Stimulated activated CD8-positive, alpha-beta memory T cell treated with anti-CD3 and anti-CD28 coated beads, Interleukin-15, amount 100 ng/mL, for 48 hours (primary cell): ENCODE measurements around the gene NOXA1.

ENCODE experiments used
- DNase-seq, 2 donors: peaks; one replicate each; pipeline ENCODE4 v3.0.0-alpha.2; 2020; ENCODE audit warnings: low read depth in 2 of 2

NOXA1 gene

DNA sequence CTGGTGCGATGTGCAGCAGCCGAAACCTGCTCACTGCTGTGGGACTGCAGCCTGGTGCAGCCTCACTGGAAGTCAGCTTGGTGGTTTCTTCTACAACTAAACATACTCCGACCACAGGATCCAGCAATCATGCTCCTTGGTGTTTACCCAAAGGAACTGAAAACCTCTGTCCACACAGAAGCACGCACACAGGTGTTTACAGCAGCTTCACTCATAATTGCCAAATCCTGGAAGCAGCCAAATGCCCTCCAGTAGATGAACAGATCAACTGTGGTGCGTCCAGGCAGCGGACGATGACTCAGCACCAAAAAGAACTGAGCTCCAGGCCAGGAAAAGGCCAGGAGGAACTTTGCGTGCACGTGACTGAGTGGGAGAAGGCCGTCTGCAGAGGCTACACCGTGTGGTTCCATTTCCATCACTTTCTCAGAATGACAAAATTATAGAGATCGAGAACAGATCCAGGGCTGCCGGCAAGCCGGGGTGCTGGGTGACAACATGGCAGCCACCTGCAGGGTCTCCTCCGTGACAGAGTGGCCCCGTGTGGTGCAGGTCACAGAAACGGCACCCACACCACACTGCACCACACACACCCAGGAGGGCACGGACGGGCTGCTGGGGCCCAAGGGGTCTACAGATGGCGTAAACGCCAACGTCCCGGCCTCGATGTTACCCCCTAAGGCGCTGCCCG, 59.0 kb downstream of the NOXA1 start:
- DNase-seq, result no peak
